WTC11 (cell line): Measurements from ENCODE around the gene RNF128. TPM values are rescaled to one million over a fixed set of nuclear protein-coding genes. Genes with fewer than 3 reads are reported as not detected.

Experiments
- ATAC-seq: fragments of 200-7000 bp; cut with Tn5 transposase; 2 replicates; pipeline ENCODE4 v1.10.0; 2021; ENCODE audit warnings: mild to moderate bottlenecking, moderate library complexity
- CTCF ChIA-PET: fragments of 300-600 bp; sonication (Branson Sonifier 250); formaldehyde crosslinking; loops from one replicate; lab custom pipeline; 2021; ENCODE audit warnings: antibody characterized with exemption; lab: Charles Lee
- POLR2A ChIA-PET: fragments of 350-600 bp; sonication (Branson Sonifier 250); formaldehyde crosslinking; loops from one replicate; lab custom pipeline; 2021; ENCODE audit warnings: antibody characterized with exemption; lab: Charles Lee
- DNase-seq: peaks from one replicate; pipeline ENCODE4 v3.0.0; 2021; ENCODE audit warnings: low spot score
- H3K27ac Mint-ChIP-seq: 2 replicates; pipeline ENCODE4 v1.8.0; 2021; ENCODE audit warnings: mixed read lengths
- H3K27me3 Mint-ChIP-seq: 2 replicates; pipeline ENCODE4 v1.8.0; 2021; ENCODE audit warnings: low read depth, mild to moderate bottlenecking, moderate library complexity, mixed read lengths
- H3K36me3 Mint-ChIP-seq: 2 replicates; pipeline ENCODE4 v1.8.0; 2021; ENCODE audit warnings: mixed read lengths
- H3K4me1 Mint-ChIP-seq: 2 replicates; pipeline ENCODE4 v1.8.0; 2022; ENCODE audit warnings: mixed read lengths
- H3K4me3 Mint-ChIP-seq: 2 replicates; pipeline ENCODE4 v1.8.0; 2021; ENCODE audit warnings: mild to moderate bottlenecking, moderate library complexity, mixed read lengths
- H3K9me3 Mint-ChIP-seq: 2 replicates; pipeline ENCODE4 v1.8.0; 2021; ENCODE audit warnings: mixed read lengths
- ATF1 ChIP-seq: sonication (generic); formaldehyde crosslinking; IDR thresholded peaks from 2 replicates; pipeline ENCODE4 v1.8.1; 2023; ENCODE audit warnings: mild to moderate bottlenecking, moderate library complexity, missing genetic modification reagents
- CBFB ChIP-seq: sonication (generic); formaldehyde crosslinking; IDR thresholded peaks from 2 replicates; pipeline ENCODE4 v1.8.1; 2022; ENCODE audit warnings: mild to moderate bottlenecking, low read depth, missing genetic modification reagents
- ESRRA ChIP-seq: sonication (generic); formaldehyde crosslinking; IDR thresholded peaks from 2 replicates; pipeline ENCODE4 v1.8.1; 2022; ENCODE audit warnings: mild to moderate bottlenecking, missing genetic modification reagents, borderline replicate concordance
- HMGA2 ChIP-seq: fragments of 250-450 bp; sonication (Bioruptor Pico); IDR thresholded peaks from 2 replicates; pipeline ENCODE4 v1.4.0; 2021; ENCODE audit warnings: mild to moderate bottlenecking, moderate library complexity
- JAZF1 ChIP-seq: fragments of 250-450 bp; sonication (Bioruptor Pico); IDR thresholded peaks from 2 replicates; pipeline ENCODE4 v1.9.0; 2021; ENCODE audit warnings: moderate library complexity, mild to moderate bottlenecking, inconsistent platforms
- NFATC4 ChIP-seq: fragments of 250-450 bp; sonication (Bioruptor Pico); IDR thresholded peaks from 2 replicates; pipeline ENCODE4 v1.9.0; 2021; ENCODE audit warnings: mild to moderate bottlenecking
- NFYB ChIP-seq: sonication (generic); formaldehyde crosslinking; conservative IDR thresholded peaks from 2 replicates; pipeline ENCODE4 v1.8.0; 2022; ENCODE audit warnings: low read depth, missing genetic modification reagents
- NR2C2 ChIP-seq: sonication (generic); formaldehyde crosslinking; IDR thresholded peaks from 2 replicates; pipeline ENCODE4 v1.8.0; 2022; ENCODE audit warnings: mild to moderate bottlenecking, missing genetic modification reagents
- PRRX2 ChIP-seq: fragments of 250-450 bp; sonication (Bioruptor Pico); IDR thresholded peaks from 2 replicates; pipeline ENCODE4 v1.8.0; 2021; ENCODE audit warnings: mild to moderate bottlenecking
- RORB ChIP-seq: fragments of 250-450 bp; sonication (Bioruptor Pico); IDR thresholded peaks from 2 replicates; pipeline ENCODE4 v1.9.0; 2021; ENCODE audit warnings: mild to moderate bottlenecking
- TCF7 ChIP-seq: sonication (generic); formaldehyde crosslinking; IDR thresholded peaks from 2 replicates; pipeline ENCODE4 v1.8.0; 2022; ENCODE audit warnings: mild to moderate bottlenecking, low read depth, missing genetic modification reagents, moderate library complexity
- ZNF138 ChIP-seq: sonication (generic); formaldehyde crosslinking; conservative IDR thresholded peaks from 2 replicates; pipeline ENCODE4 v1.8.1; 2022; ENCODE audit warnings: mild to moderate bottlenecking, moderate library complexity, missing genetic modification reagents
- ZNF219 ChIP-seq: sonication (generic); formaldehyde crosslinking; IDR thresholded peaks from 2 replicates; pipeline ENCODE4 v1.8.0; 2023; ENCODE audit warnings: missing genetic modification reagents, mild to moderate bottlenecking, borderline replicate concordance
- ZNF232 ChIP-seq: sonication (generic); formaldehyde crosslinking; IDR thresholded peaks from 2 replicates; pipeline ENCODE4 v1.8.0; 2022; ENCODE audit warnings: mild to moderate bottlenecking, missing genetic modification reagents
- ZNF396 ChIP-seq: fragments of 250-450 bp; sonication (Bioruptor Pico); IDR thresholded peaks from 2 replicates; pipeline ENCODE4 v1.8.0; 2021; ENCODE audit warnings: mild to moderate bottlenecking, moderate library complexity, borderline replicate concordance
- total RNA-seq: library from RNA; stranded (reverse); gene quantifications from 3 replicates; pipeline ENCODE4 v1.2.3, GENCODE V29; 2021
- TF ChIP-seq, protein P1 (sequence below): fragments of 250-450 bp; sonication (Bioruptor Pico); IDR thresholded peaks from 2 replicates; pipeline ENCODE4 v1.9.0; 2021; ENCODE audit warnings: mild to moderate bottlenecking, borderline replicate concordance
- TF ChIP-seq, protein P2 (sequence below): sonication (generic); formaldehyde crosslinking; conservative IDR thresholded peaks from 2 replicates; pipeline ENCODE4 v1.8.1; 2023; ENCODE audit warnings: mild to moderate bottlenecking, low read depth, missing genetic modification reagents, moderate library complexity
- TF ChIP-seq, protein P3 (sequence below): fragments of 250-450 bp; sonication (Bioruptor Pico); IDR thresholded peaks from 2 replicates; pipeline ENCODE4 v1.9.0; 2021; ENCODE audit warnings: moderate library complexity, mild to moderate bottlenecking, inconsistent platforms, borderline replicate concordance
- TF ChIP-seq, protein P4 (sequence below): fragments of 200-600 bp; IDR thresholded peaks from 2 replicates; pipeline ENCODE4 v1.8.0; 2022; ENCODE audit warnings: antibody characterized with exemption
- TF ChIP-seq, protein P5 (sequence below): sonication (generic); formaldehyde crosslinking; conservative IDR thresholded peaks from 2 replicates; pipeline ENCODE4 v1.8.1; 2022; ENCODE audit warnings: mild to moderate bottlenecking, missing genetic modification reagents
- TF ChIP-seq, protein P6 (sequence below): sonication (generic); formaldehyde crosslinking; IDR thresholded peaks from 2 replicates; pipeline ENCODE4 v1.8.1; 2023; ENCODE audit warnings: mild to moderate bottlenecking, missing genetic modification reagents
- TF ChIP-seq, protein P7 (sequence below): sonication (generic); formaldehyde crosslinking; IDR thresholded peaks from 2 replicates; pipeline ENCODE4 v1.8.1; 2022; ENCODE audit warnings: mild to moderate bottlenecking, moderate library complexity, missing genetic modification reagents
- TF ChIP-seq, protein P8 (sequence below): sonication (generic); formaldehyde crosslinking; IDR thresholded peaks from 2 replicates; pipeline ENCODE4 v1.8.1; 2022; ENCODE audit warnings: low read depth, mild to moderate bottlenecking, moderate library complexity, missing genetic modification reagents, borderline replicate concordance

Gene RNF128
- total RNA-seq, 1 experiment from 2014 or later: 1.0 TPM

DNA sequence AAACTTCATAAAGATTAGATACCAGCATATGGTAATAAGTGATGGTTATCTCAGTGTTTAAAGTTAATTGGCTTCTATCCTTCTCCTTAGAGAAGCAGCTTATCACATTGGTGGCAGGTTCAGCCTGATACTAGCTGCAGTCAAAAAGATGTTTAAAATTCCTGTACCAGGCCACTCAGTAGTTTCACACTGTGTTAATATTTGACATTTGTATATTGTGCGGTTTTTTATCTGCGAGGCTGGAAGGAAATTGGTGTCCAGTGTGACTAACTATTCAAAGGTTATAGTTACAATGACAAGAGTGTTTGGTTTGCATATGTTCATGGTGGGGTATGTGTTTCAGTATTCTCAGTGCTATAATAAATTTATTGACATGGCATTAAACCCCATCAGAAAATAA, 48.5 kb downstream of the RNF128 start:
- H3K27ac Mint-ChIP-seq: no peak overlapping the region
- no peak for DNase-seq
- CTCF ChIA-PET: no interaction called here
- H3K27me3 Mint-ChIP-seq: peaks cover 4% of the 10 kb centered on the region; the same call in 1 of the 2 replicates
- H3K4me3 Mint-ChIP-seq: no peak overlapping the region
- no peaks in the 10 kb centered on the region for H3K4me1 Mint-ChIP-seq
- H3K9me3 Mint-ChIP-seq: no peaks in the 10 kb centered on the region; the same call in 1 of the 2 replicates
- POLR2A ChIA-PET: no interaction called here
- H3K36me3 Mint-ChIP-seq: peaks cover 8% of the 10 kb centered on the region; the same call in 1 of the 2 replicates
- ATAC-seq: no peak
- TF ChIP-seq ZNF138 (CRISPR knock-in tag) (no peak), TCF7 (no peak), ESRRA (no peak), NFATC4 (no peak), JAZF1 (CRISPR knock-in tag) (no peak), RORB (CRISPR knock-in tag) (no peak), PRRX2 (CRISPR knock-in tag) (no peak), ZNF396 (CRISPR knock-in tag) (no peak), NR2C2 (no peak), ZNF232 (CRISPR knock-in tag) (no peak), ATF1 (CRISPR knock-in tag) (no peak), HMGA2 (CRISPR knock-in tag) (no peak)
- TF ChIP-seq, protein P1, sequence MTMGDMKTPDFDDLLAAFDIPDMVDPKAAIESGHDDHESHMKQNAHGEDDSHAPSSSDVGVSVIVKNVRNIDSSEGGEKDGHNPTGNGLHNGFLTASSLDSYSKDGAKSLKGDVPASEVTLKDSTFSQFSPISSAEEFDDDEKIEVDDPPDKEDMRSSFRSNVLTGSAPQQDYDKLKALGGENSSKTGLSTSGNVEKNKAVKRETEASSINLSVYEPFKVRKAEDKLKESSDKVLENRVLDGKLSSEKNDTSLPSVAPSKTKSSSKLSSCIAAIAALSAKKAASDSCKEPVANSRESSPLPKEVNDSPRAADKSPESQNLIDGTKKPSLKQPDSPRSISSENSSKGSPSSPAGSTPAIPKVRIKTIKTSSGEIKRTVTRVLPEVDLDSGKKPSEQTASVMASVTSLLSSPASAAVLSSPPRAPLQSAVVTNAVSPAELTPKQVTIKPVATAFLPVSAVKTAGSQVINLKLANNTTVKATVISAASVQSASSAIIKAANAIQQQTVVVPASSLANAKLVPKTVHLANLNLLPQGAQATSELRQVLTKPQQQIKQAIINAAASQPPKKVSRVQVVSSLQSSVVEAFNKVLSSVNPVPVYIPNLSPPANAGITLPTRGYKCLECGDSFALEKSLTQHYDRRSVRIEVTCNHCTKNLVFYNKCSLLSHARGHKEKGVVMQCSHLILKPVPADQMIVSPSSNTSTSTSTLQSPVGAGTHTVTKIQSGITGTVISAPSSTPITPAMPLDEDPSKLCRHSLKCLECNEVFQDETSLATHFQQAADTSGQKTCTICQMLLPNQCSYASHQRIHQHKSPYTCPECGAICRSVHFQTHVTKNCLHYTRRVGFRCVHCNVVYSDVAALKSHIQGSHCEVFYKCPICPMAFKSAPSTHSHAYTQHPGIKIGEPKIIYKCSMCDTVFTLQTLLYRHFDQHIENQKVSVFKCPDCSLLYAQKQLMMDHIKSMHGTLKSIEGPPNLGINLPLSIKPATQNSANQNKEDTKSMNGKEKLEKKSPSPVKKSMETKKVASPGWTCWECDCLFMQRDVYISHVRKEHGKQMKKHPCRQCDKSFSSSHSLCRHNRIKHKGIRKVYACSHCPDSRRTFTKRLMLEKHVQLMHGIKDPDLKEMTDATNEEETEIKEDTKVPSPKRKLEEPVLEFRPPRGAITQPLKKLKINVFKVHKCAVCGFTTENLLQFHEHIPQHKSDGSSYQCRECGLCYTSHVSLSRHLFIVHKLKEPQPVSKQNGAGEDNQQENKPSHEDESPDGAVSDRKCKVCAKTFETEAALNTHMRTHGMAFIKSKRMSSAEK: no peak
- TF ChIP-seq, protein P2, sequence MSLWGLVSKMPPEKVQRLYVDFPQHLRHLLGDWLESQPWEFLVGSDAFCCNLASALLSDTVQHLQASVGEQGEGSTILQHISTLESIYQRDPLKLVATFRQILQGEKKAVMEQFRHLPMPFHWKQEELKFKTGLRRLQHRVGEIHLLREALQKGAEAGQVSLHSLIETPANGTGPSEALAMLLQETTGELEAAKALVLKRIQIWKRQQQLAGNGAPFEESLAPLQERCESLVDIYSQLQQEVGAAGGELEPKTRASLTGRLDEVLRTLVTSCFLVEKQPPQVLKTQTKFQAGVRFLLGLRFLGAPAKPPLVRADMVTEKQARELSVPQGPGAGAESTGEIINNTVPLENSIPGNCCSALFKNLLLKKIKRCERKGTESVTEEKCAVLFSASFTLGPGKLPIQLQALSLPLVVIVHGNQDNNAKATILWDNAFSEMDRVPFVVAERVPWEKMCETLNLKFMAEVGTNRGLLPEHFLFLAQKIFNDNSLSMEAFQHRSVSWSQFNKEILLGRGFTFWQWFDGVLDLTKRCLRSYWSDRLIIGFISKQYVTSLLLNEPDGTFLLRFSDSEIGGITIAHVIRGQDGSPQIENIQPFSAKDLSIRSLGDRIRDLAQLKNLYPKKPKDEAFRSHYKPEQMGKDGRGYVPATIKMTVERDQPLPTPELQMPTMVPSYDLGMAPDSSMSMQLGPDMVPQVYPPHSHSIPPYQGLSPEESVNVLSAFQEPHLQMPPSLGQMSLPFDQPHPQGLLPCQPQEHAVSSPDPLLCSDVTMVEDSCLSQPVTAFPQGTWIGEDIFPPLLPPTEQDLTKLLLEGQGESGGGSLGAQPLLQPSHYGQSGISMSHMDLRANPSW: no peak
- TF ChIP-seq, protein P3, sequence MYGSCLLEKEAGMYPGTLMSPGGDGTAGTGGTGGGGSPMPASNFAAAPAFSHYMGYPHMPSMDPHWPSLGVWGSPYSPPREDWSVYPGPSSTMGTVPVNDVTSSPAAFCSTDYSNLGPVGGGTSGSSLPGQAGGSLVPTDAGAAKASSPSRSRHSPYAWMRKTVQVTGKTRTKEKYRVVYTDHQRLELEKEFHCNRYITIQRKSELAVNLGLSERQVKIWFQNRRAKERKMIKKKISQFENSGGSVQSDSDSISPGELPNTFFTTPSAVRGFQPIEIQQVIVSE (CRISPR knock-in tag): no peak
- TF ChIP-seq, protein P4, sequence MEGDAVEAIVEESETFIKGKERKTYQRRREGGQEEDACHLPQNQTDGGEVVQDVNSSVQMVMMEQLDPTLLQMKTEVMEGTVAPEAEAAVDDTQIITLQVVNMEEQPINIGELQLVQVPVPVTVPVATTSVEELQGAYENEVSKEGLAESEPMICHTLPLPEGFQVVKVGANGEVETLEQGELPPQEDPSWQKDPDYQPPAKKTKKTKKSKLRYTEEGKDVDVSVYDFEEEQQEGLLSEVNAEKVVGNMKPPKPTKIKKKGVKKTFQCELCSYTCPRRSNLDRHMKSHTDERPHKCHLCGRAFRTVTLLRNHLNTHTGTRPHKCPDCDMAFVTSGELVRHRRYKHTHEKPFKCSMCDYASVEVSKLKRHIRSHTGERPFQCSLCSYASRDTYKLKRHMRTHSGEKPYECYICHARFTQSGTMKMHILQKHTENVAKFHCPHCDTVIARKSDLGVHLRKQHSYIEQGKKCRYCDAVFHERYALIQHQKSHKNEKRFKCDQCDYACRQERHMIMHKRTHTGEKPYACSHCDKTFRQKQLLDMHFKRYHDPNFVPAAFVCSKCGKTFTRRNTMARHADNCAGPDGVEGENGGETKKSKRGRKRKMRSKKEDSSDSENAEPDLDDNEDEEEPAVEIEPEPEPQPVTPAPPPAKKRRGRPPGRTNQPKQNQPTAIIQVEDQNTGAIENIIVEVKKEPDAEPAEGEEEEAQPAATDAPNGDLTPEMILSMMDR: no peak
- TF ChIP-seq, all 79 proteins: peak for 0

DNA sequence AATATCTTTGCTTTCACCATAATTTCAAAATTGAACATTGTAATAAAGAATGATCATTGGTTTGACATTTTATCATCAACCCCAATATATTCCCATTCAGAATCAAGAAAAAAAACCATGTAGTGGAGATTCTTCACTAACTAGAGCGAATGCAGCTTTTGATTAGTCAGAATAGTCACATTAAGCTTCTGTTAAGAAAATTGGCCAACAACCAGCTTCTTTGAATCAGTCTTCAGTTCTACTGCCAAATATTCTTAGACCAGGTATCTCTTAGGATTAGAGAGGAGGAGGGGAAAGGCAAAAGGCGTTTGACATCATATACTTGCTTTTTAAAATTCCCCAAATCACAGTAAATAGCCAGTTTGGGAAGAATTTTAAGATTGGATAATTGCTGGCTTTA, 53.8 kb downstream of the RNF128 start:
- Mint-ChIP-seq H3K27ac (no peak overlapping the region), H3K27me3 (no peaks in the 10 kb centered on the region), H3K9me3 (no peaks in the 10 kb centered on the region), H3K4me1 (peaks cover 35% of the 10 kb centered on the region), H3K36me3 (no peaks in the 10 kb centered on the region), H3K4me3 (no peak overlapping the region)
- DNase-seq (no peak), ATAC-seq (no peak)
- ChIA-PET POLR2A (no interaction called here), CTCF (no interaction called here)
- TF ChIP-seq, protein P5, sequence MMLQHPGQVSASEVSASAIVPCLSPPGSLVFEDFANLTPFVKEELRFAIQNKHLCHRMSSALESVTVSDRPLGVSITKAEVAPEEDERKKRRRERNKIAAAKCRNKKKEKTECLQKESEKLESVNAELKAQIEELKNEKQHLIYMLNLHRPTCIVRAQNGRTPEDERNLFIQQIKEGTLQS: no peak
- TF ChIP-seq CBFB (CRISPR knock-in tag) (no peak), NFYB (CRISPR knock-in tag) (no peak), ZNF138 (CRISPR knock-in tag) (no peak), ZNF219 (no peak)
- TF ChIP-seq, protein P6, sequence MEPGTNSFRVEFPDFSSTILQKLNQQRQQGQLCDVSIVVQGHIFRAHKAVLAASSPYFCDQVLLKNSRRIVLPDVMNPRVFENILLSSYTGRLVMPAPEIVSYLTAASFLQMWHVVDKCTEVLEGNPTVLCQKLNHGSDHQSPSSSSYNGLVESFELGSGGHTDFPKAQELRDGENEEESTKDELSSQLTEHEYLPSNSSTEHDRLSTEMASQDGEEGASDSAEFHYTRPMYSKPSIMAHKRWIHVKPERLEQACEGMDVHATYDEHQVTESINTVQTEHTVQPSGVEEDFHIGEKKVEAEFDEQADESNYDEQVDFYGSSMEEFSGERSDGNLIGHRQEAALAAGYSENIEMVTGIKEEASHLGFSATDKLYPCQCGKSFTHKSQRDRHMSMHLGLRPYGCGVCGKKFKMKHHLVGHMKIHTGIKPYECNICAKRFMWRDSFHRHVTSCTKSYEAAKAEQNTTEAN (CRISPR knock-in tag): no peak
- TF ChIP-seq, protein P7, sequence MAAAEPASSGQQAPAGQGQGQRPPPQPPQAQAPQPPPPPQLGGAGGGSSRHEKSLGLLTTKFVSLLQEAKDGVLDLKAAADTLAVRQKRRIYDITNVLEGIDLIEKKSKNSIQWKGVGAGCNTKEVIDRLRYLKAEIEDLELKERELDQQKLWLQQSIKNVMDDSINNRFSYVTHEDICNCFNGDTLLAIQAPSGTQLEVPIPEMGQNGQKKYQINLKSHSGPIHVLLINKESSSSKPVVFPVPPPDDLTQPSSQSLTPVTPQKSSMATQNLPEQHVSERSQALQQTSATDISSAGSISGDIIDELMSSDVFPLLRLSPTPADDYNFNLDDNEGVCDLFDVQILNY (CRISPR knock-in tag): no peak
- TF ChIP-seq, protein P8, sequence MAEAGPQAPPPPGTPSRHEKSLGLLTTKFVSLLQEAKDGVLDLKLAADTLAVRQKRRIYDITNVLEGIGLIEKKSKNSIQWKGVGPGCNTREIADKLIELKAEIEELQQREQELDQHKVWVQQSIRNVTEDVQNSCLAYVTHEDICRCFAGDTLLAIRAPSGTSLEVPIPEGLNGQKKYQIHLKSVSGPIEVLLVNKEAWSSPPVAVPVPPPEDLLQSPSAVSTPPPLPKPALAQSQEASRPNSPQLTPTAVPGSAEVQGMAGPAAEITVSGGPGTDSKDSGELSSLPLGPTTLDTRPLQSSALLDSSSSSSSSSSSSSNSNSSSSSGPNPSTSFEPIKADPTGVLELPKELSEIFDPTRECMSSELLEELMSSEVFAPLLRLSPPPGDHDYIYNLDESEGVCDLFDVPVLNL: no peak
